H1 (cell line): ENCODE data around the gene TPSAB1. TPM values are rescaled to one million over a fixed set of nuclear protein-coding genes. Genes with fewer than 3 reads are reported as not detected.

ENCODE experiments used
- CTCF ChIA-PET: fragments of 300-600 bp; sonication (Branson Sonifier 250); formaldehyde crosslinking; loops from one replicate; lab custom pipeline; 2021; ENCODE audit not compliant: partially characterized antibody; lab: Charles Lee
- POLR2A ChIA-PET: fragments of 300-600 bp; sonication (Branson Sonifier 250); formaldehyde crosslinking; loops from one replicate; lab custom pipeline; 2021; ENCODE audit warnings: inconsistent platforms; ENCODE audit not compliant: partially characterized antibody; lab: Charles Lee
- DNase-seq, 2 experiments: peaks; one replicate each; pipeline versions ENCODE4 v3.0.0 to v3.0.0-alpha.2; 2010 to 2022; ENCODE audit warnings: low spot score in 2 of 2, low read depth in 1 of 2, mixed read lengths in 1 of 2
- FAIRE-seq: peaks from 2 replicates; lab custom pipeline; 2011; peaks lifted over from hg19 to GRCh38; lab: Jason Lieb, UNC
- H2AFZ ChIP-seq: 2 replicates; pipeline ENCODE4 v1.8.1; 2012; ENCODE audit warnings: low read length, inconsistent platforms
- H2AK5ac ChIP-seq: 2 replicates; pipeline ENCODE4 v1.6.1; 2013; ENCODE audit warnings: low read depth, low read length
- H2BK120ac ChIP-seq: replicated peaks from 2 replicates; pipeline ENCODE3; 2013; ENCODE audit warnings: low read depth, low read length, inconsistent platforms
- H2BK12ac ChIP-seq: 2 replicates; pipeline ENCODE4 v1.6.1; 2013; ENCODE audit warnings: low read depth, low read length
- H2BK15ac ChIP-seq: 2 replicates; pipeline ENCODE4 v1.6.1; 2013; ENCODE audit warnings: low read length
- H2BK20ac ChIP-seq: 2 replicates; pipeline ENCODE4 v1.6.1; 2013; ENCODE audit warnings: low read length
- H2BK5ac ChIP-seq: 2 replicates; pipeline ENCODE4 v1.6.1; 2013; ENCODE audit warnings: low read depth, low read length
- H3K14ac ChIP-seq: 2 replicates; pipeline ENCODE4 v1.6.1; 2013; ENCODE audit warnings: inconsistent platforms; ENCODE audit not compliant: insufficient read length
- H3K18ac ChIP-seq: 2 replicates; pipeline ENCODE4 v1.6.1; 2013; ENCODE audit warnings: low read length; ENCODE audit errors: extremely low read depth
- H3K23ac ChIP-seq: 2 replicates; pipeline ENCODE4 v1.6.1; 2013; ENCODE audit warnings: inconsistent platforms; ENCODE audit not compliant: insufficient read length
- H3K23me2 ChIP-seq: 2 replicates; pipeline ENCODE4 v1.6.1; 2013; ENCODE audit warnings: low read depth, low read length
- H3K27ac ChIP-seq: 2 replicates; pipeline ENCODE4 v1.6.1; 2011; ENCODE audit warnings: low read depth, low read length, inconsistent platforms
- H3K27me3 ChIP-seq, 4 experiments: replicated peaks in 1 of 4; 1 replicate in 1 of 4; 2 replicates in 3 of 4; pipeline versions ENCODE4 v1.6.1 to v1.8.1; 2011 to 2013; ENCODE audit warnings: low read length in 3 of 4, mild to moderate bottlenecking in 3 of 4, inconsistent platforms in 2 of 4, mixed read lengths in 2 of 4, moderate library complexity in 1 of 4; ENCODE audit not compliant: control insufficient read depth in 3 of 4, insufficient read depth in 3 of 4; ENCODE audit errors: extremely low read depth in 1 of 4
- H3K36me3 ChIP-seq, 4 experiments: 2 replicates each; pipeline versions ENCODE4 v1.6.1 to v1.8.1; 2011 to 2013; ENCODE audit warnings: mild to moderate bottlenecking in 4 of 4, low read length in 3 of 4, moderate library complexity in 2 of 4, control low read depth in 1 of 4, inconsistent platforms in 1 of 4; ENCODE audit not compliant: insufficient read depth in 4 of 4, control insufficient read depth in 2 of 4
- H3K4ac ChIP-seq: replicated peaks from 2 replicates; pipeline ENCODE3; 2013; ENCODE audit warnings: low read length, low read depth, mixed read lengths, inconsistent platforms; ENCODE audit not compliant: insufficient read length
- H3K4me1 ChIP-seq, 4 experiments: replicated peaks in 1 of 4; 1 replicate in 1 of 4; 2 replicates in 3 of 4; pipeline versions ENCODE4 v1.6.1 to v1.8.1; 2011 to 2013; ENCODE audit warnings: low read length in 3 of 4, inconsistent platforms in 2 of 4, mixed read lengths in 1 of 4; ENCODE audit not compliant: insufficient read depth in 4 of 4, control insufficient read depth in 3 of 4
- H3K4me2 ChIP-seq, 2 experiments: 2 replicates each; pipeline versions ENCODE4 v1.6.1 to v1.8.1; 2011 to 2013; ENCODE audit warnings: low read depth in 2 of 2, low read length in 2 of 2, control low read depth in 1 of 2, inconsistent platforms in 1 of 2, mild to moderate bottlenecking in 1 of 2; ENCODE audit not compliant: insufficient read depth in 1 of 2
- H3K4me3 ChIP-seq, 4 experiments: fragments of 200-600, 300-600 bp in 1 of 4; sonication (generic), shearing (Covaris generic), sonication (Bioruptor Twin) in 1 of 4; 2 replicates each; pipeline versions ENCODE4 v1.5.1 to v1.8.1; 2011 to 2016; ENCODE audit warnings: low read length in 4 of 4, low read depth in 3 of 4, control low read depth in 2 of 4, inconsistent platforms in 2 of 4, mild to moderate bottlenecking in 2 of 4, mixed read lengths in 1 of 4, moderate library complexity in 1 of 4; ENCODE audit not compliant: insufficient read depth in 2 of 4; ENCODE audit errors: extremely low read depth in 1 of 4
- H3K56ac ChIP-seq: replicated peaks from 2 replicates; pipeline ENCODE3; 2013; ENCODE audit warnings: low read depth, mild to moderate bottlenecking, mixed read lengths, low read length, inconsistent platforms; ENCODE audit not compliant: insufficient read length
- H3K79me1 ChIP-seq: 2 replicates; pipeline ENCODE4 v1.6.1; 2013; ENCODE audit warnings: low read depth, low read length, control low read depth
- H3K79me2 ChIP-seq, 2 experiments: 2 replicates each; pipeline versions ENCODE4 v1.6.1 to v1.8.1; 2012 to 2013; ENCODE audit warnings: low read length in 2 of 2, mild to moderate bottlenecking in 2 of 2, inconsistent platforms in 1 of 2; ENCODE audit not compliant: insufficient read depth in 2 of 2, control insufficient read depth in 1 of 2
- H3K9ac ChIP-seq, 4 experiments: replicated peaks in 1 of 4; 1 replicate in 1 of 4; 2 replicates in 3 of 4; pipeline versions ENCODE4 v1.6.1 to v1.8.1; 2011 to 2013; ENCODE audit warnings: low read depth in 3 of 4, low read length in 3 of 4, control low read depth in 2 of 4, mild to moderate bottlenecking in 2 of 4, moderate library complexity in 2 of 4, inconsistent platforms in 1 of 4; ENCODE audit errors: extremely low read depth in 1 of 4
- H3K9me3 ChIP-seq, 2 experiments: 2 replicates each; pipeline versions ENCODE4 v1.6.1 to v1.8.1; 2012 to 2013; ENCODE audit warnings: mild to moderate bottlenecking in 2 of 2, moderate library complexity in 2 of 2, control low read depth in 1 of 2, inconsistent platforms in 1 of 2, low read depth in 1 of 2, low read length in 1 of 2, mixed read lengths in 1 of 2; ENCODE audit not compliant: insufficient read depth in 2 of 2
- H4K20me1 ChIP-seq, 2 experiments: replicated peaks in 1 of 2; 2 replicates each; pipeline versions ENCODE3 to v1.8.1; 2011 to 2013; ENCODE audit warnings: inconsistent platforms in 2 of 2, low read length in 2 of 2, mild to moderate bottlenecking in 1 of 2; ENCODE audit not compliant: insufficient read depth in 2 of 2, control insufficient read depth in 1 of 2
- H4K5ac ChIP-seq: 2 replicates; pipeline ENCODE4 v1.6.1; 2013; ENCODE audit warnings: low read length, low read depth, mixed read lengths, inconsistent platforms; ENCODE audit not compliant: insufficient read length
- H4K8ac ChIP-seq: 2 replicates; pipeline ENCODE4 v1.8.0; 2013; ENCODE audit warnings: mild to moderate bottlenecking, moderate library complexity, low read length, inconsistent platforms; ENCODE audit not compliant: insufficient read depth; ENCODE audit errors: extremely low read depth
- H4K91ac ChIP-seq: replicated peaks from 2 replicates; pipeline ENCODE3; 2013; ENCODE audit warnings: low read length, mixed read lengths, inconsistent platforms; ENCODE audit not compliant: insufficient read length
- CBX8 ChIP-seq: fragments of 300-800, 300-1000 bp; sonication (generic); IDR thresholded peaks from 2 replicates; pipeline ENCODE4 v1.7.1; 2016; ENCODE audit warnings: low read depth, low read length, borderline replicate concordance
- GABPA ChIP-seq: IDR thresholded peaks from 2 replicates; pipeline ENCODE4 v1.6.1; 2011; ENCODE audit warnings: mild to moderate bottlenecking, low read length, moderate library complexity, borderline replicate concordance; ENCODE audit not compliant: insufficient read depth
- RFX5 ChIP-seq: IDR thresholded peaks from 2 replicates; pipeline ENCODE4 v1.6.1; 2011; ENCODE audit warnings: low read depth, low read length, improper control_type of control experiment, borderline replicate concordance
- WGBS, 2 experiments: shearing (Covaris generic) in 1 of 2; methylation state at CpG; one replicate each; pipeline versions ENCODE4 v1.1.6 to v1.1.7; 2013 to 2015; ENCODE audit warnings: low lambda C conversion rate in 2 of 2, mixed read lengths in 2 of 2, inconsistent platforms in 1 of 2, low coverage in 1 of 2, missing lambda C conversion rate in 1 of 2; ENCODE audit not compliant: insufficient replicate concordance in 2 of 2, insufficient coverage in 1 of 2, insufficient read length in 1 of 2; ENCODE audit errors: extremely low coverage in 1 of 2, missing lambda C conversion rate in 1 of 2; 5-methylcytosine and 5-hydroxymethylcytosine counted together
- polyA plus RNA-seq, 7 experiments: library from polyadenylated mRNA; depleted of rRNA in 3 of 7; stranded (reverse) in 5 of 7; unstranded in 2 of 7; fragments of >200 nt in 5 of 7; fragments of 200-250 nt in 2 of 7; gene quantifications; 1 replicate in 5 of 7; 2 replicates in 1 of 7; 4 replicates in 1 of 7; pipeline versions ENCODE4 v1.2.1 to v1.2.3, GENCODE V29; 2011 to 2013; ENCODE audit warnings: missing spikeins in 2 of 7, mixed read lengths in 2 of 7
- total RNA-seq: library from RNA; stranded (reverse); fragmentation: NEBNext Ultra II Directional; extraction: Animal tissue kit (Norgen Biotek cat#: 25700); gene quantifications from 2 replicates; pipeline ENCODE4 v1.2.1, GENCODE V29; 2021
- TF ChIP-seq, protein P1 (sequence below): IDR thresholded peaks from 2 replicates; pipeline ENCODE4 v1.6.1; 2012; ENCODE audit warnings: inconsistent platforms

TPSAB1 gene
- total and polyA plus RNA-seq, 2 of the 8 experiments (the other 6 are each of a cell fraction or from before 2014, with no cell fraction given): 0.09 TPM; not detected in 1

DNA sequence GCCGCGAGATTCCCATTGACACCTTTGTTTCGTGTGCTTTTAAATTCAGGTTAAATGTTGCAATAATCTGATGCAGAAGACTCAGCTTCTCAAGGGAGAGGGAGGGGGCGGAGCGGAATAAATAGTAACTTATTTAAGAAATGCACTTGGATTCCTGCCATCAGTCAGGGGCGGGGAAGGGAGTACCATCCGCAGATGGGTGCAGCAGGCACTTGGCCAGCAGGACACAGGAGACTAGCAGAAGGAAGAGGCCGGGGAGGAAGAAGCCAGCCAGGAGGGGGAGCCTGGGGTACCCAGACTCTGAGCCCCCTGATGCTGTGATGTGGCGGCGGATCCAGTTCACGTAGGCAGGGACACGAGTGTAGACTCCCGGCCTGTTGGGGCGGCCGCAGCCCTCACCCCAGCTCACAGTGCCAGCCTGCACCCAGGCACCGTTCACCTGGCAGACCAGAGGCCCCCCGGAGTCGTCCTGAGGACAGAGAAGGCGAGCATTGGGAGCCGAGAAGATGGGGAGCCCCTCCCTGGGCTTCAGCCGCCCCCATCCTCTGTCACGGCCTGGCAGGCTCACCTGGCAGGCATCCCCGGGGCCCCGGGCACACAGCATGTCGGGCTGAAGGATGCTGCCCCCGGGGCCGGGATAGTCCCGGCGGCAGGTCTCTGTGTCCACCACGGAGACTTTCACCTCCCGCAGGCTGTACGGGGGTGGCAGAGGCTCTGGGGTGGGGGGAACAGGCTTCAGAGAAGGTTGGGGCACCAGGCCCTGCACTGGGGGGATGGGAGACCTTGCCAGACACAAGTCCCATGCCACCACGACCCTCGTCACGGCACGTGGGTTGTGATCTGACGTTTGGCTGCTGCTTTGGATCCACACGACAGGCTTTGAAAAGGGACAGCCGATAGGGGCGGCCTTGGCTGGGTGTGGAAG is 18.6 kb upstream of the TPSAB1 start:
- H3K27ac ChIP-seq: no peak overlapping the region
- H3K4me2 ChIP-seq: no peak overlapping the region
- no peak overlapping the region for H2AK5ac ChIP-seq
- no peak overlapping the region for H2BK15ac ChIP-seq
- no peak overlapping the region for H2BK20ac ChIP-seq
- no peaks in the 10 kb centered on the region for H3K79me1 ChIP-seq
- no peak overlapping the region for H2BK5ac ChIP-seq
- H4K8ac ChIP-seq: no peak overlapping the region
- no peak overlapping the region for H2BK12ac ChIP-seq
- no peak overlapping the region for H4K91ac ChIP-seq
- FAIRE-seq: no peak
- H3K23ac ChIP-seq: no peak overlapping the region
- no peak overlapping the region for H3K4ac ChIP-seq
- no peak overlapping the region for H2BK120ac ChIP-seq
- H3K79me2 ChIP-seq: no peaks in the 10 kb centered on the region
- no peak overlapping the region for H3K4me3 ChIP-seq
- H3K9me3 ChIP-seq: no peaks in the 10 kb centered on the region
- H3K9ac ChIP-seq: no peak overlapping the region
- no peaks in the 10 kb centered on the region for H3K23me2 ChIP-seq
- no peak overlapping the region for H3K56ac ChIP-seq
- 92% methylated on average over 30 of the region's 40 CpGs; no CpG with 5 or more reads in 1 of the 2 experiments for WGBS, 2 experiments
- no peak overlapping the region for H4K5ac ChIP-seq
- H3K4me1 ChIP-seq: no peaks in the 10 kb centered on the region; a peak in 1 of 7 replicates
- H3K18ac ChIP-seq: no peak overlapping the region
- H3K14ac ChIP-seq: no peak overlapping the region
- DNase-seq: no peak
- peaks cover 0 to 8% of the 10 kb centered on the region in 2 experiments for H4K20me1 ChIP-seq
- H3K27me3 ChIP-seq: peaks cover 0 to 2% (median under 1%) of the 10 kb centered on the region in 4 experiments; a peak in 1 of 7 replicates
- peaks cover 2 to 33% (median 8%) of the 10 kb centered on the region in 4 experiments; a peak in 6 of 8 replicates for H3K36me3 ChIP-seq
- ChIA-PET CTCF (interaction anchor here (1.5 kb wide), 1 partner anchor 35 kb away, joined by 3 read pairs; no protein-coding TSS in a partner anchor), POLR2A (interaction anchor here (1.2 kb wide), 1 partner anchor 13 kb away, joined by 4 read pairs; no protein-coding TSS in a partner anchor)
- no peak overlapping the region for H2AFZ ChIP-seq
- TF ChIP-seq RFX5 (no peak), CBX8 (no peak), GABPA (no peak)
- TF ChIP-seq, protein P1, sequence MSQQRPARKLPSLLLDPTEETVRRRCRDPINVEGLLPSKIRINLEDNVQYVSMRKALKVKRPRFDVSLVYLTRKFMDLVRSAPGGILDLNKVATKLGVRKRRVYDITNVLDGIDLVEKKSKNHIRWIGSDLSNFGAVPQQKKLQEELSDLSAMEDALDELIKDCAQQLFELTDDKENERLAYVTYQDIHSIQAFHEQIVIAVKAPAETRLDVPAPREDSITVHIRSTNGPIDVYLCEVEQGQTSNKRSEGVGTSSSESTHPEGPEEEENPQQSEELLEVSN: no peak
